Activated effector memory CD4-positive, alpha-beta T cell treated with anti-CD3 and anti-CD28 coated beads, Interleukin-2, amount 50 U/mL, for 16 hours (primary cell): ENCODE results near the gene PCDHGB3.
"Not testable (repeated sequence)": the region's sequence is repeated elsewhere in the genome, so short reads cannot be mapped to it uniquely, and the experiment has no call there.

Experiments
- DNase-seq: peaks from one replicate; pipeline ENCODE4 v3.0.0-alpha.2; 2020

PCDHGB3 gene

DNA sequence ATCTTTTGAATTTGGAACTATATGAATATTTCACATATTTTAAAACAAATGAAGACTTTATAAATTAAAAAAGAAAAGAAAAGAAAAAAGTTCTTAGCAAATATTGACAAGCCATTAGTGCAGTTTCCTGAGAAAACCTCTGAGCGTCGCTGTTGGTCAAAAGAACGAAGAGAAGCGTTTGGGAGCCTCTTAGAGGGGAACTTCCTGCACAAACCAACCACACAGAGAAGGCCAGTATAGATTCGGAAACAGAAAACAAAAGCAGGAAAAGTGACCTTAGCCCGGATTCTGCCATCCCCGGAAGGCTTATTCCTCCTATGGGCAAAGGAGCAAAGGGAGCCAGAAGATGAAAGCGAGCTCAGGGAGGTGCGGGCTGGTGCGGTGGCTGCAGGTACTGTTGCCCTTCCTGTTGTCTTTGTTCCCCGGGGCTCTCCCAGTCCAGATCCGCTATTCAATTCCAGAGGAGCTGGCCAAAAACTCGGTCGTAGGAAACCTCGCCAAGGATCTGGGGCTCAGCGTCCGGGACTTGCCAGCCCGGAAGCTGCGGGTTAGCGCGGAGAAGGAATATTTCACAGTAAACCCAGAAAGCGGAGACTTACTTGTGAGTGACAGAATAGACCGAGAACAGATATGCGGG lies 10.1 kb upstream of the PCDHGB3 start, which contains the start of gene PCDHGB2:
PCDHGB2 (plus strand) TSS at position 205 of the 637 bp plus-strand sequence; CDS start at position 347, 142 bp downstream.
- DNase-seq, result no peak

DNA sequence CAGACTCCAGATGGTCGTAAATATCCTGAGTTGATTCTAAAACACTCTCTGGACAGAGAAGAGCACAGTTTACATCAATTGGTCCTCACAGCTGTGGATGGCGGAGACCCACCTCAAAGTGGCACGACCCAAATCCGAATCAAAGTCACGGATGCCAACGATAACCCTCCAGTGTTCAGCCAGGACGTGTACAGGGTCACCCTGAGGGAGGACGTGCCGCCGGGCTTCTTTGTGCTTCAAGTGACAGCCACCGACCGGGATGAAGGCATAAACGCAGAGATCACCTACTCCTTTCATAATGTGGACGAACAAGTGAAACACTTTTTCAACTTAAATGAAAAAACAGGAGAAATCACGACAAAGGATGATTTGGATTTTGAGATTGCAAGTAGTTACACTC lies 9.4 kb upstream of the PCDHGB3 start:
- DNase-seq, result no peak

- DNase-seq, result no peak
Measured at GRCh38 chr5:141362719-141363118, 7.3 kb upstream of the PCDHGB3 start.

GRCh38 chr5:141363952-141364660 lies 5.9 kb upstream of the PCDHGB3 start, which contains the start of gene PCDHGA5:
Gene PCDHGA5, plus strand, starts transcription at chr5:141364162. Its CDS starts 169 bp downstream, at chr5:141364331.
- no peak for DNase-seq

DNA sequence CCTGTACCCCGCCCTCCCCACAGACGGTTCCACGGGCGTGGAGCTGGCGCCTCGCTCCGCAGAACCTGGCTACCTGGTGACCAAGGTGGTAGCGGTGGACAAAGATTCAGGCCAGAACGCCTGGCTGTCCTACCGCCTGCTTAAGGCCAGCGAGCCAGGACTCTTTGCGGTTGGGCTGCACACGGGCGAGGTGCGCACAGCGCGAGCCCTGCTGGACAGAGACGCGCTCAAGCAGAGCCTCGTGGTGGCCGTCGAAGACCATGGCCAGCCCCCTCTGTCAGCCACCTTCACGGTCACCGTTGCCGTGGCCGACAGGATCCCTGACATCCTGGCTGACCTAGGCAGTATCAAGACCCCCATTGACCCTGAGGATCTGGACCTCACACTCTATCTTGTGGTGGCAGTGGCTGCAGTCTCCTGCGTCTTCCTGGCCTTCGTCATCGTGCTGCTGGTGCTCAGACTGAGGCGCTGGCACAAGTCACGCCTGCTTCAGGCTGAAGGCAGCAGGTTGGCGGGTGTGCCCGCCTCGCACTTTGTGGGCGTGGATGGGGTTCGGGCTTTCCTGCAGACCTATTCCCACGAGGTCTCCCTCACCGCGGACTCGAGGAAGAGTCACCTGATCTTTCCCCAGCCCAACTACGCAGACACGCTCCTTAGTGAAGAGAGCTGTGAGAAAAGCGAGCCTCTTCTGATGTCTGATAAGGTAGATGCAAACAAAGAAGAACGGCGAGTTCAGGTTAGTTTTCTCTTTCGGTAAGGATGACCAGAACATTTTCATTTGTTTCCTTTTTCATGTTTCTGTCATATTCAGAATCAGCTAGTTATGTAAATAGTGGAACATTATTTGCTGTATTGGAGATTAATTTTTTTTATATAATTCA lies 3.8 kb upstream of the PCDHGB3 start:
- DNase-seq, result no peak

DNA sequence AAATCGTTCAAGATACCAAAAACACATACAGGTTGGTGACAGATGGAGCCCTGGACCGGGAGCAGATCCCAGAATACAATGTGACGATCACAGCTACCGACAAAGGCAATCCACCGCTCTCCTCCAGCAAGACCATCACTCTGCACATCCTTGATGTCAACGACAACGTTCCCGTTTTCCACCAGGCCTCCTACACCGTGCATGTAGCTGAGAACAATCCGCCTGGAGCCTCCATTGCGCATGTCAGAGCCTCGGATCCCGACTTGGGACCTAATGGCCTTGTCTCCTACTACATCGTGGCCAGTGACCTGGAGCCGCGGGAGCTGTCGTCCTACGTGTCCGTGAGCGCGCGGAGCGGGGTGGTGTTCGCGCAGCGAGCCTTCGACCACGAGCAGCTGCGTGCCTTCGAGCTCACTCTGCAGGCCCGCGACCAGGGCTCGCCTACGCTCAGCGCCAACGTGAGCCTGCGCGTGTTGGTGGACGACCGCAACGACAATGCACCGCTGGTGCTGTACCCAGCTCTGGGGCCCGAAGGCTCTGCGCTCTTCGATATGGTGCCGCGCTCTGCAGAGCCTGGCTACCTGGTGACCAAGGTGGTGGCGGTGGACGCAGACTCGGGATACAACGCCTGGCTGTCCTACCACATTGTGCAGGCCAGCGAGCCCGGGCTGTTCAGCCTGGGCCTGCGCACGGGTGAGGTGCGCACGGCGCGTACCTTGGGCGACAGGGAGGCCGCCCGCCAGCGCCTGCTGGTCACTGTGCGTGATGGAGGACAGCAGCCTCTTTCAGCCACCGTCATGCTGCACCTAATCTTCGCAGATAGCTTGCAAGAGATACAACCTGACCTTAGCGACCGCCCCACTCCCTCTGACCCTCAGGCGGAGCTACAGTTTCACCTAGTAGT lies 1.8 kb downstream of the PCDHGB3 start:
- DNase-seq, result no peak

DNA sequence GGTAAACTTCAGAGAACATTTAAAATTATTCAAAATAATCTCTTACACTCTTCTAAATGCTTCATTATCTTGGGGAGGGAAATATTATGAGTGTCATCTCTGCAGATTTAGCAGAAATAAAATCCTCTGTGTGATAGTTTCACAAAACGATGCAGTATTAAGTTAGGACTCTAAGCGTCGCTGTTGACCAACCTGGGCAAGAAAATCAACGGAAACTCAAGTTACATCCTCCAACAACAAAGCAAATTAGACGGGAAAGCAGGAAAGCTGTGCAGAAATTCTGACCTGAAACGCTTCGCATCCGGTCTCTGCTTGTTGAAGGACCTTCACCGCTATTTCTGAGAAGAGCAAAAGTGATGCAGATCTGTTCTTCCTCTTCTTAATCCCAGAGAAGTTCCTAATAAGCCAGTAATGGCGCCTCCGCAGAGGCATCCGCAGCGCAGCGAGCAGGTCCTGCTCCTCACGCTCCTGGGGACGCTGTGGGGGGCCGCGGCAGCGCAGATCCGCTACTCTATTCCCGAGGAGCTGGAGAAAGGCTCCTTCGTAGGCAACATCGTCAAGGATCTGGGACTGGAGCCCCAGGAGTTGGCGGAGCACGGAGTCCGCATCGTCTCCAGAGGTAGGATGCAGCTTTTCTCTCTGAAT lies 3.8 kb downstream of the PCDHGB3 start, which contains the start of gene PCDHGA6:
PCDHGA6 (plus strand) TSS at position 219 of the 645 bp plus-strand sequence; CDS start at position 412, 193 bp downstream.
- no peak for DNase-seq

DNA sequence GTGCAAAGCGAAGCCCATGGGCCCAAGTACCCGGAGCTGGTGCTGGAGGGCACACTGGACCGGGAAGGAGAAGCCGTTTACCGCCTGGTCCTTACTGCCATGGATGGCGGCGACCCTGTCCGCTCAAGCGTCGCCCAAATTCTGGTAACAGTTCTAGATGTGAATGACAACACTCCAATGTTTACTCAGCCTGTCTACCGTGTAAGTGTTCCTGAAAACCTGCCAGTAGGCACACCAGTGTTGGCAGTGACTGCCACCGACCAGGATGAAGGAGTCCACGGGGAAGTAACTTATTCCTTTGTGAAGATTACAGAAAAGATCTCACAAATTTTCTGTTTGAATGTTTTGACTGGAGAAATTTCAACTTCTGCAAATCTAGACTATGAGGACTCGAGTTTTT lies 4.6 kb downstream of the PCDHGB3 start:
- DNase-seq, result no peak

GRCh38 chr5:141375444-141376155 lies 5.6 kb downstream of the PCDHGB3 start:
- DNase-seq, result not testable (repeated sequence)

DNA sequence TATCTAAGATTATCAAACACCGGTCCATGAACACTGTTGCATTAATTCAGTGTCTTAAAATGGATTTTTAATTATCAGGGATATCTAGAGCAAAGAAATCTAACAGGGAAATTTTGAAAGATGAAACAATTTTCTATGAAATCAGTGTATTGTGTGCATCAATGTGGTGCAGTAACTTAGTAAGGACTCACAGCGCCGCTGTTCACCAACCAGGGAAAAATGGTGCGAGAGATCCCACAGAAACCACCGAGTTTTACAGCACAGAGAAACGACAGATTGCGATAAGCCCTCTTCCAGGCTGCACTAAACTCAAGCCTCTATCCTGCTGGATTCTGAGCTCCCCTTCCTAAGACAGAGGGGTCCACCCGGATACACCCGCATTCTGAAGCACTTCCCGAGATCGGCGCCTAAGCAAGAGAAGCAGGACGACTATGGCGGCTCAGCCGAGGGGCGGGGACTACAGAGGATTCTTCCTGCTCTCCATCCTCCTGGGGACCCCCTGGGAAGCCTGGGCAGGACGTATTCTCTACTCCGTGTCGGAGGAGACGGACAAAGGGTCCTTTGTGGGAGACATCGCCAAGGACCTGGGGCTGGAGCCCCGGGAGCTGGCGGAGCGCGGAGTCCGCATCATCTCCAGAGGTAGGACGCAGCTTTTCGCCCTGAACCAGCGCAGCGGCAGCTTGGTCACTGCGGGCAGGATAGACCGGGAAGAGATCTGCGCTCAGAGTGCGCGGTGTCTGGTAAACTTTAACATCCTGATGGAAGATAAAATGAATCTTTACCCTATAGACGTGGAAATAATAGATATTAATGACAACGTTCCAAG lies 12.6 kb downstream of the PCDHGB3 start, which contains the start of gene PCDHGA7:
PCDHGA7 (plus strand) TSS at position 274 of the 826 bp plus-strand sequence; CDS start at position 432, 158 bp downstream.
- DNase-seq, result no peak

- DNase-seq, result no peak
Measured at GRCh38 chr5:141383345-141383744, 13.3 kb downstream of the PCDHGB3 start.

GRCh38 chr5:141384471-141385267 lies 14.6 kb downstream of the PCDHGB3 start:
- no peak for DNase-seq

DNA sequence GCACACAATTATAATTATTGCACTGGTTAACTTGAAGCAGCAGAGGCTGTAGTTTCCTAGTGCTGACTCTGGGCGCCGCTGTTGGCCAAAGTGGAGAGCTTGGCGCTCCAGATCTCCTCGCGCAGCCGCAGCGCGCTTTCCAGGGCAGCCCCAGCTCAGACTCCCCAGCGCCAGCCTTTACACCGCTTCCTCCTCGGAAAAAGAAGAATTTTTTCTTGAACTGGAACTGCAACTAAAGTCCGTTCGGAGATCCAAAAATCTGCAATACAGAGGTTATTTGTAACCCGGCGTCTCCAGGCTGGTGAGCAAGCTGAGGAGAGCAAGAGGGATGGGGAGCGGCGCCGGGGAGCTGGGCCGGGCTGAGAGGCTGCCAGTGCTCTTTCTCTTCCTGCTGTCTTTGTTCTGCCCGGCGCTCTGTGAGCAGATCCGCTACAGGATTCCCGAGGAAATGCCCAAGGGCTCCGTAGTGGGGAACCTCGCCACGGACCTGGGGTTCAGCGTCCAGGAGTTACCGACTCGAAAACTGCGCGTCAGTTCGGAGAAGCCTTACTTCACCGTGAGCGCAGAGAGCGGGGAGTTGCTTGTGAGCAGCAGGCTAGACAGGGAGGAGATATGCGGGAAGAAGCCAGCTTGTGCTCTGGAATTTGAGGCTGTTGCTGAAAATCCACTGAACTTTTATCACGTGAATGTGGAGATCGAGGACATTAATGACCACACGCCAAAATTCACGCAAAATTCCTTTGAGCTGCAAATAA lies 17.7 kb downstream of the PCDHGB3 start, which contains the start of gene PCDHGB4:
PCDHGB4 (plus strand) TSS at position 142 of the 755 bp plus-strand sequence; CDS start at position 329, 187 bp downstream.
- peak; percentile 69 for DNase-seq

DNA sequence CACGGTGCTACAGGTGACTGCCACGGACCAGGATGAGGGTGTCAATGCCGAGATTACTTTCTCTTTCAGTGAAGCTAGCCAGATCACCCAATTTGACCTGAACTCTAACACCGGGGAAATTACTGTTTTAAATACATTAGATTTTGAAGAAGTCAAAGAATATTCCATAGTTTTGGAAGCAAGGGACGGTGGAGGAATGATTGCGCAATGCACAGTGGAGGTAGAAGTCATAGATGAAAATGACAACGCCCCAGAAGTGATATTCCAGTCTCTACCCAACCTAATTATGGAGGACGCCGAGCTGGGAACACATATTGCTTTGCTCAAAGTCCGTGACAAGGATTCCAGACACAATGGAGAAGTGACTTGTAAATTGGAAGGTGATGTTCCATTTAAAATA lies 18.6 kb downstream of the PCDHGB3 start:
- no peak for DNase-seq

DNA sequence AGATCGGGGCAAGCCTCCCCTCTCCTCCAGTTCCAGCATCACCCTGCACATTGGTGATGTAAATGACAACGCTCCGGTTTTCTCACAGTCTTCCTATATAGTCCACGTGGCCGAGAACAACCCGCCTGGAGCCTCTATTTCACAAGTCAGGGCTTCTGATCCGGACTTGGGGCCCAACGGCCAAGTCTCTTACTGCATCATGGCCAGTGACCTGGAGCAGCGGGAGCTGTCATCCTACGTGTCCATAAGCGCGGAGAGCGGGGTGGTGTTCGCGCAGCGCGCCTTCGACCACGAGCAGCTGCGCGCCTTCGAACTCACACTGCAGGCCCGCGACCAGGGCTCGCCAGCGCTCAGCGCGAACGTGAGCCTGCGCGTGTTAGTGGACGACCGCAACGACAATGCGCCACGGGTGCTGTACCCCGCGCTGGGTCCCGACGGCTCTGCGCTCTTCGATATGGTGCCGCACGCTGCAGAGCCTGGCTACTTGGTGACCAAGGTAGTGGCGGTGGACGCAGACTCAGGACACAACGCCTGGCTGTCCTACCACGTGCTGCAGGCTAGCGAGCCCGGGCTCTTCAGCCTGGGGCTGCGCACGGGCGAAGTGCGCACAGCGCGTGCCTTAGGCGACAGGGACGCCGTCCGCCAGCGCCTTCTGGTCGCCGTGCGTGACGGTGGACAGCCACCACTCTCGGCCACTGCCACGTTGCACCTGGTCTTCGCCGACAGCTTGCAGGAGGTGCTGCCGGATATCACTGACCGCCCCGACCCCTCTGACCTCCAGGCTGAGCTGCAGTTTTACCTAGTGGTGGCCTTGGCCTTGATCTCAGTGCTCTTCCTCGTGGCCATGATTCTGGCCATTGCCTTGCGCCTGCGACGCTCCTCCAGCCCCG lies 19.4 kb downstream of the PCDHGB3 start:
- DNase-seq, result no peak

GRCh38 chr5:141392429-141393198 lies 22.6 kb downstream of the PCDHGB3 start, which contains the start of gene PCDHGA8:
Gene PCDHGA8, plus strand, starts transcription at chr5:141392633. Its CDS starts 181 bp downstream, at chr5:141392814.
- no peak for DNase-seq
